Upper lobe of right lung (tissue), 1 donor: ENCODE data around the gene COG3. TPM values are rescaled to one million over a fixed set of nuclear protein-coding genes. Genes with fewer than 3 reads are reported as not detected.
A peak's percentile ranks its signal among the peaks of the same experiment; 100 is the strongest.

ENCODE experiments used
- ATAC-seq: fragments of 200-7000 bp; cut with Tn5 transposase; one replicate; pipeline ENCODE4 v1.9.1; 2020; ENCODE audit warnings: mild to moderate bottlenecking, moderate library complexity
- DNase-seq: peaks from one replicate; pipeline ENCODE4 v3.0.0-alpha.2; 2020
- H3K27ac ChIP-seq: fragments of 200-600 bp; one replicate; pipeline ENCODE4 v1.8.0; 2022
- H3K27me3 ChIP-seq: fragments of 200-600 bp; one replicate; pipeline ENCODE4 v1.8.0; 2022; ENCODE audit warnings: mild to moderate bottlenecking
- H3K36me3 ChIP-seq: fragments of 200-600 bp; one replicate; pipeline ENCODE4 v1.8.0; 2022
- H3K4me1 ChIP-seq: fragments of 200-600 bp; one replicate; pipeline ENCODE4 v1.8.0; 2022
- H3K4me3 ChIP-seq: fragments of 200-600 bp; one replicate; pipeline ENCODE4 v1.8.0; 2022; ENCODE audit warnings: mild to moderate bottlenecking
- H3K9me3 ChIP-seq: fragments of 200-600 bp; one replicate; pipeline ENCODE4 v1.8.0; 2022
- intact Hi-C: fragments of 100-400 bp; cut with DNase I; formaldehyde crosslinking; loops from one replicate; pipeline ENCODE4 v1.11.0; 2022
- total RNA-seq: library from RNA; stranded (reverse); fragmentation: NEBNext Ultra II Directional; extraction: Animal tissue kit (Norgen Biotek cat#: 25700); gene quantifications from one replicate; pipeline ENCODE4 v1.2.1, GENCODE V29; 2021
- TF ChIP-seq, protein P1 (sequence below): fragments of 200-600 bp; IDR thresholded peaks from one replicate; pipeline ENCODE4 v1.8.0; 2022; ENCODE audit warnings: antibody characterized with exemption
- donor health status: DM: no; HTN: yes; CAD: no; lungs with severe emphysema.

The COG3 gene
- total RNA-seq, 1 donor from 2014 or later: 26.4 TPM

DNA sequence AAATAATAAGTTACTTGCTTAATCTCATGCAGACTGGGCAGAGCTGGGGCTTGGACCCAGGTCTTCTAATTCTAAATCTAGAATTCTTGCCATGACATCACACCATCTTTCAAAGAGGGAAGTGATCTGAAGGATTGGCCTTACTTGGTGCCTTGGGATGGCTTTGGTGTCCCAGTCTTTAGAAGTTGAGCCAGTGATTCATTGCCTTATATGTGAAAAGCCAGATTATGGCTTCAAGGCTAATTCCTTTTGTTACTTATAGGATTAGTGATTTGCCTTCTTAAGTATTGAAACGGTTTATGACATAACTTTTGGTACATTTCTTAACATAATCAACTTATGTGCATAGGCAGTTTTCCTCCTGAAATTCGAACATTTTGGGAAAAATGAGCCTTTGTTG lies 14.9 kb downstream of the COG3 start:
- Histone ChIP-seq H3K9me3 (no peaks in the 10 kb centered on the region), H3K4me3 (no peak overlapping the region), H3K27me3 (no peaks in the 10 kb centered on the region), H3K4me1 (no peaks in the 10 kb centered on the region), H3K27ac (no peak overlapping the region), H3K36me3 (peaks cover 68% of the 10 kb centered on the region)
- intact Hi-C loops: no loop called here
- ATAC-seq: no peak
- DNase-seq: no peak
- TF ChIP-seq, protein P1, sequence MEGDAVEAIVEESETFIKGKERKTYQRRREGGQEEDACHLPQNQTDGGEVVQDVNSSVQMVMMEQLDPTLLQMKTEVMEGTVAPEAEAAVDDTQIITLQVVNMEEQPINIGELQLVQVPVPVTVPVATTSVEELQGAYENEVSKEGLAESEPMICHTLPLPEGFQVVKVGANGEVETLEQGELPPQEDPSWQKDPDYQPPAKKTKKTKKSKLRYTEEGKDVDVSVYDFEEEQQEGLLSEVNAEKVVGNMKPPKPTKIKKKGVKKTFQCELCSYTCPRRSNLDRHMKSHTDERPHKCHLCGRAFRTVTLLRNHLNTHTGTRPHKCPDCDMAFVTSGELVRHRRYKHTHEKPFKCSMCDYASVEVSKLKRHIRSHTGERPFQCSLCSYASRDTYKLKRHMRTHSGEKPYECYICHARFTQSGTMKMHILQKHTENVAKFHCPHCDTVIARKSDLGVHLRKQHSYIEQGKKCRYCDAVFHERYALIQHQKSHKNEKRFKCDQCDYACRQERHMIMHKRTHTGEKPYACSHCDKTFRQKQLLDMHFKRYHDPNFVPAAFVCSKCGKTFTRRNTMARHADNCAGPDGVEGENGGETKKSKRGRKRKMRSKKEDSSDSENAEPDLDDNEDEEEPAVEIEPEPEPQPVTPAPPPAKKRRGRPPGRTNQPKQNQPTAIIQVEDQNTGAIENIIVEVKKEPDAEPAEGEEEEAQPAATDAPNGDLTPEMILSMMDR: no peak

DNA sequence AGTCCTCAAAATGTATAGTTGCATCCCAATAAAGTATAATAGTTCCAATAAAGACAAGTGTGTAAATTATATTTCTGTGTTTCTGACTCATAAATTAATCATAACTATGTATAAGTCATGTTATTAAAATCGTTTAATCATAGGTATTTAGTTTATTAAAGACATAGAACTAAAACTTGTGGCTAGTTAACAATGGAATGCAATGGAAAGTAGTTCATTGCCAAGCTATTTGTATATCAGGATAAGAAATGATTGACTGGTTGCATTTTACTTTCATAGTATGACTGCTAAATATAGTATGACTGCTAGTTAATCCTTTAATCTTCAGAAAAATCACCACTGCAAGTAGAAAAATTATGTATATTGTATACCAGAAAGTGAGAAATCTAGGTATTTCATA lies 16.9 kb downstream of the COG3 start:
- Histone ChIP-seq H3K27me3 (no peaks in the 10 kb centered on the region), H3K9me3 (no peaks in the 10 kb centered on the region), H3K4me3 (no peak overlapping the region), H3K36me3 (peaks cover 68% of the 10 kb centered on the region), H3K4me1 (no peaks in the 10 kb centered on the region), H3K27ac (no peak overlapping the region)
- intact Hi-C loops: no loop called here
- TF ChIP-seq, protein P1: no peak
- DNase-seq: no peak
- ATAC-seq: no peak

DNA sequence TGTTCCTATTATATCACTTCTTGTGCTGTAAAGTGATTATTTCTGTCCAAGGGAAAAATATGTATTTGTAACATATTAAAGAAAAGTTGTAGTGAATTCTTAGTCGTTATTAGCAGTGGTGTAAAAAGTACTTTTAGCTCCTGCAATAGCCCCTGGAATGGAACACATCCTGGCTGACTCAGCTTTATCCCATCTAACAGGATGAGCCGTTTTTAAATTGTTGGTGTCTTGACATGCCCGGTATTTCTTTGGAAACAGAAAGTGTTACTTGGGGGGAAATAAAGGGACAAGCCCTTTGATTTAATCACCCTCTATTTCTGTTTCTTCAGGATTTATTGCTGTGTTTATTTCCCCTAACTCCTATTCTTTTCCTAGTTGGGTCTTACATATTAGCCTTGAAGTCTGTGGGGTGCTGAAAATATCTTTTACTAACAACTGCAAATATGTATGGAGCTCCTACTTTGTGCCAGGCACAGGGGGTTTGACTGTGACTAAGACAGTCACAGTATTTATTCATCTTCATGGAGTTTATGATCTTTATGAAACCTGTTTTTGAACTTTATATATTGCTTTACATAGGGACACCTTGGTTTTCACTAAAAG lies 17.9 kb downstream of the COG3 start:
- no peak overlapping the region for H3K27ac ChIP-seq
- H3K9me3 ChIP-seq: no peaks in the 10 kb centered on the region
- no peak for DNase-seq
- intact Hi-C loops: no loop called here
- ATAC-seq: no peak
- H3K36me3 ChIP-seq: peaks cover 70% of the 10 kb centered on the region
- TF ChIP-seq, protein P1: no peak
- no peaks in the 10 kb centered on the region for H3K27me3 ChIP-seq
- H3K4me3 ChIP-seq: no peak overlapping the region
- no peaks in the 10 kb centered on the region for H3K4me1 ChIP-seq

DNA sequence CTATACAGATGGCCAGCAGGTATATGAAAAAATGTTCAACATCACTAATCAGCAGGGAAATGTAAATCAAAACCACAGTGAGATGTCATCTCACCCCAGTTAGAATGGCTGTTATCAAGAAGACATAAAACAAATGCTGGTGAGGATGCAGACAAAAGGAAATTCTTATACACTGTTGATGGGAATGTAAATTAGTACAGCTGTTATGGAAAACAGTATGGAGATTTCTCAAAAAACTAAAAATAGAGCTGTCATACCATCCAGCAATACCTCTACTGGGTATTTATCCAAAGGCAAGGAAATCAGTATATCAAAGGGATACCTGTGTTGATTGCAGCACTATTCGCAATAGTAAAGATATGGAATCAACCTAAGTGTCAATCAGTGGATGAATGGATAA lies 22.9 kb downstream of the COG3 start:
- H3K27ac ChIP-seq: no peak overlapping the region
- peaks cover 74% of the 10 kb centered on the region for H3K36me3 ChIP-seq
- H3K4me3 ChIP-seq: no peak overlapping the region
- ATAC-seq (no peak), DNase-seq (no peak)
- no peaks in the 10 kb centered on the region for H3K4me1 ChIP-seq
- TF ChIP-seq, protein P1: no peak
- intact Hi-C loops: no loop called here
- no peaks in the 10 kb centered on the region for H3K27me3 ChIP-seq
- no peaks in the 10 kb centered on the region for H3K9me3 ChIP-seq

GRCh38 chr13:45490068-45490467 lies 25.3 kb downstream of the COG3 start:
- Histone ChIP-seq H3K4me1 (no peaks in the 10 kb centered on the region), H3K9me3 (no peaks in the 10 kb centered on the region), H3K4me3 (no peak overlapping the region), H3K27me3 (no peaks in the 10 kb centered on the region), H3K36me3 (peaks cover 80% of the 10 kb centered on the region), H3K27ac (no peak overlapping the region)
- ATAC-seq: no peak
- no peak for DNase-seq
- TF ChIP-seq, protein P1: peak; percentile 15
- intact Hi-C loops: no loop called here

GRCh38 chr13:45492538-45492937 lies 27.8 kb downstream of the COG3 start:
- TF ChIP-seq, protein P1: no peak
- H3K4me3 ChIP-seq: no peak overlapping the region
- intact Hi-C loops: no loop called here
- no peak for DNase-seq
- H3K27me3 ChIP-seq: no peaks in the 10 kb centered on the region
- ATAC-seq: no peak
- no peaks in the 10 kb centered on the region for H3K4me1 ChIP-seq
- H3K27ac ChIP-seq: no peak overlapping the region
- peaks cover 91% of the 10 kb centered on the region for H3K36me3 ChIP-seq
- no peaks in the 10 kb centered on the region for H3K9me3 ChIP-seq
